SK-N-SH (cell line): Measurements from ENCODE around the gene IL16. TPM values are rescaled to one million over a fixed set of nuclear protein-coding genes. Genes with fewer than 3 reads are reported as not detected.

ENCODE experiments used
- CTCF ChIA-PET: fragments of 300-600, 350-600 bp; formaldehyde crosslinking; extraction: SDS; loops from one replicate; lab custom pipeline; 2021; lab: Yijun Ruan, JAX
- POLR2A ChIA-PET: fragments of 350-600 bp; sonication (Branson Sonifier 250); formaldehyde crosslinking; extraction: SDS; loops from one replicate; lab custom pipeline; 2020; ENCODE audit warnings: antibody characterized with exemption, inconsistent platforms; lab: Yijun Ruan, JAX
- DNase-seq: peaks from one replicate; pipeline ENCODE4 v3.0.0; 2012
- H2AFZ ChIP-seq: fragments of 200-600 bp; sonication (generic); 2 replicates; pipeline ENCODE4 v1.8.1; 2016; ENCODE audit warnings: antibody characterized with exemption, mild to moderate bottlenecking, low read depth
- H3F3A ChIP-seq: fragments of 200-600 bp; sonication (generic); replicated peaks from 2 replicates; pipeline ENCODE3; 2016; ENCODE audit warnings: antibody characterized with exemption, mild to moderate bottlenecking; ENCODE audit not compliant: insufficient read depth
- H3K27ac ChIP-seq, 2 experiments: fragments of 200-500 bp in 1 of 2; fragments of 200-600 bp in 1 of 2; sonication (Bioruptor generic) in 1 of 2; sonication (generic), shearing (Covaris generic) in 1 of 2; 2 replicates each; pipeline versions ENCODE4 v1.5.1 to v1.6.1; 2014 to 2016; ENCODE audit warnings: low read depth in 2 of 2, inconsistent platforms in 1 of 2, low read length in 1 of 2, mild to moderate bottlenecking in 1 of 2, mixed read lengths in 1 of 2
- H3K27me3 ChIP-seq: fragments of 200-600 bp; sonication (generic), shearing (Covaris generic); 2 replicates; pipeline ENCODE4 v1.6.1; 2016; ENCODE audit warnings: mixed run types; ENCODE audit not compliant: insufficient read depth
- H3K36me3 ChIP-seq, 2 experiments: fragments of 200-500 bp in 1 of 2; fragments of 200-600 bp in 1 of 2; sonication (Bioruptor generic) in 1 of 2; sonication (generic) in 1 of 2; replicated peaks in 1 of 2; 2 replicates each; pipeline versions ENCODE3 to v1.5.1; 2014 to 2016; ENCODE audit warnings: low read length in 1 of 2, mild to moderate bottlenecking in 1 of 2; ENCODE audit not compliant: insufficient read depth in 2 of 2, control insufficient read depth in 1 of 2
- H3K4me1 ChIP-seq, 2 experiments: fragments of 200-500 bp in 1 of 2; fragments of 200-600 bp in 1 of 2; sonication (Bioruptor generic) in 1 of 2; sonication (generic), shearing (Covaris generic) in 1 of 2; 2 replicates each; pipeline versions ENCODE4 v1.5.1 to v1.6.1; 2014 to 2016; ENCODE audit warnings: low read depth in 1 of 2, low read length in 1 of 2, mixed run types in 1 of 2; ENCODE audit not compliant: insufficient read depth in 2 of 2, control insufficient read depth in 1 of 2
- H3K4me2 ChIP-seq: fragments of 200-600 bp; sonication (generic), shearing (Covaris generic); 2 replicates; pipeline ENCODE4 v1.6.1; 2017; ENCODE audit warnings: mixed run types
- H3K4me3 ChIP-seq, 2 experiments: fragments of 200-500 bp in 1 of 2; fragments of 200-600 bp in 1 of 2; sonication (Bioruptor generic) in 1 of 2; sonication (generic), shearing (Covaris generic) in 1 of 2; 2 replicates each; pipeline versions ENCODE4 v1.5.1 to v1.8.1; 2014 to 2016; ENCODE audit warnings: low read depth in 2 of 2, inconsistent platforms in 1 of 2, low read length in 1 of 2, mild to moderate bottlenecking in 1 of 2, mixed read lengths in 1 of 2, moderate library complexity in 1 of 2
- H3K79me2 ChIP-seq: fragments of 200-600 bp; sonication (generic); 2 replicates; pipeline ENCODE4 v1.8.1; 2017; ENCODE audit warnings: mild to moderate bottlenecking; ENCODE audit not compliant: insufficient read depth
- H3K9ac ChIP-seq: fragments of 200-600 bp; sonication (generic); 2 replicates; pipeline ENCODE4 v1.6.1; 2017; ENCODE audit warnings: mixed run types
- H3K9me2 ChIP-seq: fragments of 200-600 bp; sonication (generic); 2 replicates; pipeline ENCODE4 v1.6.1; 2017; ENCODE audit warnings: mixed run types
- H3K9me3 ChIP-seq: fragments of 200-600 bp; sonication (generic); 2 replicates; pipeline ENCODE4 v1.6.1; 2017; ENCODE audit warnings: mixed run types, mild to moderate bottlenecking, moderate library complexity
- H4K20me1 ChIP-seq: fragments of 200-600 bp; sonication (generic); 2 replicates; pipeline ENCODE4 v1.6.1; 2017; ENCODE audit warnings: mild to moderate bottlenecking, mixed run types; ENCODE audit not compliant: insufficient read depth
- CHD2 ChIP-seq: fragments of 150-350 bp; IDR thresholded peaks from 2 replicates; pipeline ENCODE4 v1.6.1; 2018; ENCODE audit warnings: low read length; ENCODE audit not compliant: partially characterized antibody
- FOSL2 ChIP-seq: IDR thresholded peaks from 2 replicates; pipeline ENCODE4 v1.4.0; 2012; ENCODE audit warnings: low read depth, mild to moderate bottlenecking, moderate library complexity, borderline replicate concordance
- FOXJ3 ChIP-seq: sonication (generic); formaldehyde crosslinking; IDR thresholded peaks from 2 replicates; pipeline ENCODE4 v1.5.1; 2020; ENCODE audit warnings: mild to moderate bottlenecking, missing genetic modification reagents
- FOXM1 ChIP-seq: IDR thresholded peaks from 2 replicates; pipeline ENCODE4 v1.4.0; 2012; ENCODE audit warnings: low read depth, mild to moderate bottlenecking
- GABPA ChIP-seq: IDR thresholded peaks from 2 replicates; pipeline ENCODE4 v1.4.0; 2012; ENCODE audit warnings: low read depth, mild to moderate bottlenecking
- JUND ChIP-seq: IDR thresholded peaks from 2 replicates; pipeline ENCODE4 v1.4.0; 2012
- MXI1 ChIP-seq: IDR thresholded peaks from 2 replicates; pipeline ENCODE4 v1.6.1; 2012; ENCODE audit warnings: mild to moderate bottlenecking, low read depth, low read length, improper control_type of control experiment
- RAD21 ChIP-seq: IDR thresholded peaks from 2 replicates; pipeline ENCODE4 v1.6.1; 2012; ENCODE audit warnings: mild to moderate bottlenecking, low read length
- RFX5 ChIP-seq: IDR thresholded peaks from 2 replicates; pipeline ENCODE4 v1.6.1; 2012; ENCODE audit warnings: mild to moderate bottlenecking, improper control_type of control experiment, low read length
- SMC3 ChIP-seq: IDR thresholded peaks from 2 replicates; pipeline ENCODE4 v1.6.1; 2012; ENCODE audit warnings: low read depth, low read length, improper control_type of control experiment
- TAF1 ChIP-seq: IDR thresholded peaks from 2 replicates; pipeline ENCODE4 v1.6.1; 2012; ENCODE audit warnings: low read depth, mild to moderate bottlenecking, low read length, moderate library complexity, borderline replicate concordance
- TCF12 ChIP-seq: IDR thresholded peaks from 2 replicates; pipeline ENCODE4 v1.4.0; 2012
- TEAD4 ChIP-seq: IDR thresholded peaks from 2 replicates; pipeline ENCODE4 v1.4.0; 2012; ENCODE audit warnings: mild to moderate bottlenecking, borderline replicate concordance; ENCODE audit not compliant: insufficient read depth
- YY1 ChIP-seq: IDR thresholded peaks from 2 replicates; pipeline ENCODE4 v1.4.0; 2012; ENCODE audit warnings: low read depth, mild to moderate bottlenecking
- WGBS: methylation state at CpG from one replicate; pipeline ENCODE4 v1.1.6; 2017; ENCODE audit warnings: low lambda C conversion rate; 5-methylcytosine and 5-hydroxymethylcytosine counted together
- polyA plus RNA-seq, 3 experiments: library from polyadenylated mRNA; depleted of rRNA; stranded (reverse); fragments of >200 nt; gene quantifications; 2 replicates each; pipeline ENCODE4 v1.2.3, GENCODE V29; 2012
- TF ChIP-seq, protein P1 (sequence below): fragments of 200-600 bp; sonication (generic); IDR thresholded peaks from 2 replicates; pipeline ENCODE4 v1.6.1; 2017; ENCODE audit warnings: antibody characterized with exemption, mild to moderate bottlenecking, moderate library complexity
- TF ChIP-seq, protein P2 (sequence below): IDR thresholded peaks from 2 replicates; pipeline ENCODE4 v1.6.1; 2012; ENCODE audit warnings: mild to moderate bottlenecking, low read depth, low read length, moderate library complexity
- TF ChIP-seq, protein P3 (sequence below): IDR thresholded peaks from 2 replicates; pipeline ENCODE4 v1.4.0; 2012; ENCODE audit warnings: low read depth
- TF ChIP-seq, protein P4 (sequence below): IDR thresholded peaks from 2 replicates; pipeline ENCODE4 v1.4.0; 2012; ENCODE audit warnings: low read depth, borderline replicate concordance
- TF ChIP-seq, protein P5 (sequence below): IDR thresholded peaks from 2 replicates; pipeline ENCODE4 v1.4.0; 2012; ENCODE audit warnings: low read depth, borderline replicate concordance

IL16 gene
- polyA plus RNA-seq, 1 of the 3 experiments (the other 2 are of a cell fraction), result not detected

DNA sequence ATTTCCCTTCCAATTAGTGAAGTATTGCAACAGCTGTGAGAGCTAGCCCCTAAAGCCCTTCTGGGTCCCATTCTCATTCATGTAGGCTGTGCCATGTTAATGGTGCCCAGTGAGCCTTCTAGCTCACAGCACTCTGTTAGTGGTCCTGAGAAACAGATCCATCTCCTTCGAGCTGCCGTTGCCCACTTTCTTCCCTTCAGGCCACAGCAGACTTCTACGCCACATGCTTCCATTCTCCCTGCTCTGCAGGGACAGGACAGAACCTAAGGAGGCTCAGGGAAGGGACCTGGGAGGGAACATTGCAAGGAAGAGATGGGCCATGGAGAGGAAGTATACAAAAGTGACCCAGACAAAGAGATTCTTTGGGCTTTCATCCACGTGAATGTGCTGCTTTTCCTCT lies 139.0 kb downstream of the IL16 start:
- no peaks in the 10 kb centered on the region for H3K9me3 ChIP-seq
- POLR2A ChIA-PET, result interaction anchor here (1.0 kb wide), 1 partner anchor 12 kb away, joined by 3 read pairs; the partner anchor contains the start of gene STARD5
- no peak for DNase-seq
- no peaks in the 10 kb centered on the region for H3K9me2 ChIP-seq
- H3K4me3 ChIP-seq, result no peak overlapping the region
- H4K20me1 ChIP-seq, result 0 out of 2 replicates have a peak, but pooled peaks cover 9% of the 10 kb centered on the region
- H3K4me2 ChIP-seq, result no peak overlapping the region
- H2AFZ ChIP-seq, result no peak overlapping the region
- peaks cover 12% of the 10 kb centered on the region for H3F3A ChIP-seq
- 94% methylated on average over 4 of the region's 4 CpGs for WGBS
- H3K4me1 ChIP-seq, result peaks cover 0 to 12% of the 10 kb centered on the region in 2 experiments; a peak in 2 of 4 replicates
- H3K36me3 ChIP-seq, result no peaks in the 10 kb centered on the region
- no peaks in the 10 kb centered on the region for H3K79me2 ChIP-seq
- H3K27ac ChIP-seq, result no peak overlapping the region
- CTCF ChIA-PET, result interaction anchor here (1.6 kb wide), 1 partner anchor 60 kb away, joined by 6 read pairs; no protein-coding TSS in a partner anchor
- H3K27me3 ChIP-seq, result no peaks in the 10 kb centered on the region
- TF ChIP-seq CHD2 (no peak), FOXM1 (no peak), RAD21 (no peak), FOSL2 (no peak), FOXJ3 (CRISPR knock-in tag) (no peak), TCF12 (no peak), YY1 (no peak), TEAD4 (no peak), SMC3 (no peak), JUND (no peak), RFX5 (no peak), MXI1 (no peak), GABPA (no peak), TAF1 (no peak)
- TF ChIP-seq, protein P1, sequence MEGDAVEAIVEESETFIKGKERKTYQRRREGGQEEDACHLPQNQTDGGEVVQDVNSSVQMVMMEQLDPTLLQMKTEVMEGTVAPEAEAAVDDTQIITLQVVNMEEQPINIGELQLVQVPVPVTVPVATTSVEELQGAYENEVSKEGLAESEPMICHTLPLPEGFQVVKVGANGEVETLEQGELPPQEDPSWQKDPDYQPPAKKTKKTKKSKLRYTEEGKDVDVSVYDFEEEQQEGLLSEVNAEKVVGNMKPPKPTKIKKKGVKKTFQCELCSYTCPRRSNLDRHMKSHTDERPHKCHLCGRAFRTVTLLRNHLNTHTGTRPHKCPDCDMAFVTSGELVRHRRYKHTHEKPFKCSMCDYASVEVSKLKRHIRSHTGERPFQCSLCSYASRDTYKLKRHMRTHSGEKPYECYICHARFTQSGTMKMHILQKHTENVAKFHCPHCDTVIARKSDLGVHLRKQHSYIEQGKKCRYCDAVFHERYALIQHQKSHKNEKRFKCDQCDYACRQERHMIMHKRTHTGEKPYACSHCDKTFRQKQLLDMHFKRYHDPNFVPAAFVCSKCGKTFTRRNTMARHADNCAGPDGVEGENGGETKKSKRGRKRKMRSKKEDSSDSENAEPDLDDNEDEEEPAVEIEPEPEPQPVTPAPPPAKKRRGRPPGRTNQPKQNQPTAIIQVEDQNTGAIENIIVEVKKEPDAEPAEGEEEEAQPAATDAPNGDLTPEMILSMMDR, result no peak
- TF ChIP-seq, protein P2, sequence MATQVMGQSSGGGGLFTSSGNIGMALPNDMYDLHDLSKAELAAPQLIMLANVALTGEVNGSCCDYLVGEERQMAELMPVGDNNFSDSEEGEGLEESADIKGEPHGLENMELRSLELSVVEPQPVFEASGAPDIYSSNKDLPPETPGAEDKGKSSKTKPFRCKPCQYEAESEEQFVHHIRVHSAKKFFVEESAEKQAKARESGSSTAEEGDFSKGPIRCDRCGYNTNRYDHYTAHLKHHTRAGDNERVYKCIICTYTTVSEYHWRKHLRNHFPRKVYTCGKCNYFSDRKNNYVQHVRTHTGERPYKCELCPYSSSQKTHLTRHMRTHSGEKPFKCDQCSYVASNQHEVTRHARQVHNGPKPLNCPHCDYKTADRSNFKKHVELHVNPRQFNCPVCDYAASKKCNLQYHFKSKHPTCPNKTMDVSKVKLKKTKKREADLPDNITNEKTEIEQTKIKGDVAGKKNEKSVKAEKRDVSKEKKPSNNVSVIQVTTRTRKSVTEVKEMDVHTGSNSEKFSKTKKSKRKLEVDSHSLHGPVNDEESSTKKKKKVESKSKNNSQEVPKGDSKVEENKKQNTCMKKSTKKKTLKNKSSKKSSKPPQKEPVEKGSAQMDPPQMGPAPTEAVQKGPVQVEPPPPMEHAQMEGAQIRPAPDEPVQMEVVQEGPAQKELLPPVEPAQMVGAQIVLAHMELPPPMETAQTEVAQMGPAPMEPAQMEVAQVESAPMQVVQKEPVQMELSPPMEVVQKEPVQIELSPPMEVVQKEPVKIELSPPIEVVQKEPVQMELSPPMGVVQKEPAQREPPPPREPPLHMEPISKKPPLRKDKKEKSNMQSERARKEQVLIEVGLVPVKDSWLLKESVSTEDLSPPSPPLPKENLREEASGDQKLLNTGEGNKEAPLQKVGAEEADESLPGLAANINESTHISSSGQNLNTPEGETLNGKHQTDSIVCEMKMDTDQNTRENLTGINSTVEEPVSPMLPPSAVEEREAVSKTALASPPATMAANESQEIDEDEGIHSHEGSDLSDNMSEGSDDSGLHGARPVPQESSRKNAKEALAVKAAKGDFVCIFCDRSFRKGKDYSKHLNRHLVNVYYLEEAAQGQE, result no peak
- TF ChIP-seq, protein P3, sequence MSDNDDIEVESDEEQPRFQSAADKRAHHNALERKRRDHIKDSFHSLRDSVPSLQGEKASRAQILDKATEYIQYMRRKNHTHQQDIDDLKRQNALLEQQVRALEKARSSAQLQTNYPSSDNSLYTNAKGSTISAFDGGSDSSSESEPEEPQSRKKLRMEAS, result no peak
- TF ChIP-seq, protein P4, sequence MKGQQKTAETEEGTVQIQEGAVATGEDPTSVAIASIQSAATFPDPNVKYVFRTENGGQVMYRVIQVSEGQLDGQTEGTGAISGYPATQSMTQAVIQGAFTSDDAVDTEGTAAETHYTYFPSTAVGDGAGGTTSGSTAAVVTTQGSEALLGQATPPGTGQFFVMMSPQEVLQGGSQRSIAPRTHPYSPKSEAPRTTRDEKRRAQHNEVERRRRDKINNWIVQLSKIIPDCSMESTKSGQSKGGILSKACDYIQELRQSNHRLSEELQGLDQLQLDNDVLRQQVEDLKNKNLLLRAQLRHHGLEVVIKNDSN, result no peak
- TF ChIP-seq, protein P5, sequence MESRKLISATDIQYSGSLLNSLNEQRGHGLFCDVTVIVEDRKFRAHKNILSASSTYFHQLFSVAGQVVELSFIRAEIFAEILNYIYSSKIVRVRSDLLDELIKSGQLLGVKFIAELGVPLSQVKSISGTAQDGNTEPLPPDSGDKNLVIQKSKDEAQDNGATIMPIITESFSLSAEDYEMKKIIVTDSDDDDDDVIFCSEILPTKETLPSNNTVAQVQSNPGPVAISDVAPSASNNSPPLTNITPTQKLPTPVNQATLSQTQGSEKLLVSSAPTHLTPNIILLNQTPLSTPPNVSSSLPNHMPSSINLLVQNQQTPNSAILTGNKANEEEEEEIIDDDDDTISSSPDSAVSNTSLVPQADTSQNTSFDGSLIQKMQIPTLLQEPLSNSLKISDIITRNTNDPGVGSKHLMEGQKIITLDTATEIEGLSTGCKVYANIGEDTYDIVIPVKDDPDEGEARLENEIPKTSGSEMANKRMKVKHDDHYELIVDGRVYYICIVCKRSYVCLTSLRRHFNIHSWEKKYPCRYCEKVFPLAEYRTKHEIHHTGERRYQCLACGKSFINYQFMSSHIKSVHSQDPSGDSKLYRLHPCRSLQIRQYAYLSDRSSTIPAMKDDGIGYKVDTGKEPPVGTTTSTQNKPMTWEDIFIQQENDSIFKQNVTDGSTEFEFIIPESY, result no peak
- no peak overlapping the region for H3K9ac ChIP-seq
